Measurements from ENCODE around the gene OR10A5. TPM values are rescaled to one million over a fixed set of nuclear protein-coding genes. Genes with fewer than 3 reads are reported as not detected.

The OR10A5 gene
- total RNA-seq, 6 donors from 2014 or later: not detected

Other genes with a start within 250 kb of the OR10A5 start
- gene RRP8, start 242.1 kb upstream of the OR10A5 start, total RNA-seq: 10 to 100 TPM; 13.4 to 25.2 (median 22.1) TPM
- gene ILK, start 241.9 kb upstream of the OR10A5 start, total RNA-seq: 100 to 1,000 TPM; 130 to 191 (median 146) TPM
- 100 to 1,000 TPM in 3 of 6 donors, 10 to 100 TPM in 3; 60.8 to 153 (median 96.5) TPM for gene TAF10, start 233.5 kb upstream of the OR10A5 start, total RNA-seq
- 100 to 1,000 TPM in 4 of 6 donors, 10 to 100 TPM in 2; 71.6 to 240 (median 145) TPM for gene TPP1, start 226.3 kb upstream of the OR10A5 start, total RNA-seq
- 10 to 100 TPM in 4 of 6 donors, 1 to 10 TPM in 2; 9.2 to 32.2 (median 12.8) TPM for gene DCHS1, start 189.9 kb upstream of the OR10A5 start, total RNA-seq
- 10 to 100 TPM; 12.6 to 49.2 (median 22.8) TPM for gene MRPL17, start 162.3 kb upstream of the OR10A5 start, total RNA-seq
- under 1 TPM in 3 of 6 donors, not detected in 3; 0.13 to 0.59 (median 0.15) TPM for gene OR2AG2, start 73.7 kb upstream of the OR10A5 start, total RNA-seq
- not detected for gene OR2AG1, start 62.7 kb upstream of the OR10A5 start, total RNA-seq
- 1 to 10 TPM in 1 of 6 donors, under 1 TPM in 4, not detected in 1; 0.06 to 1.0 (median 0.15) TPM for gene OR6A2, start 46.0 kb upstream of the OR10A5 start, total RNA-seq
- not detected for gene OR10A2, start 17.4 kb downstream of the OR10A5 start, total RNA-seq
- not detected for gene OR10A4, start 30.9 kb downstream of the OR10A5 start, total RNA-seq
- 1 to 10 TPM in 2 of 6 donors, under 1 TPM in 1, not detected in 3; 0.46 to 4.2 (median 1.5) TPM for gene OR2D2, start 46.8 kb downstream of the OR10A5 start, total RNA-seq
- not detected for gene OR2D3, start 75.3 kb downstream of the OR10A5 start, total RNA-seq
- gene ZNF215, start 80.7 kb downstream of the OR10A5 start, total RNA-seq: 1 to 10 TPM in 4 of 6 donors, under 1 TPM in 2; 0.55 to 4.0 (median 2.2) TPM
- gene ZNF214, start 174.7 kb downstream of the OR10A5 start, total RNA-seq: 1 to 10 TPM in 5 of 6 donors, under 1 TPM in 1; 0.33 to 9.0 (median 2.5) TPM
- gene NLRP14, start 174.8 kb downstream of the OR10A5 start, total RNA-seq: 1 to 10 TPM in 1 of 6 donors, under 1 TPM in 3, not detected in 2; 0.11 to 1.0 (median 0.22) TPM
- under 1 TPM in 1 of 6 donors, not detected in 5; 0.33 TPM for gene RBMXL2, start 243.3 kb downstream of the OR10A5 start, total RNA-seq